Activated CD8-positive, alpha-beta memory T cell treated with anti-CD3 and anti-CD28 coated beads, Interleukin-2, amount 50 U/mL, for 48 hours (primary cell): ENCODE results near the gene ADPRHL1.
"Not testable (repeated sequence)": the region's sequence is repeated elsewhere in the genome, so short reads cannot be mapped to it uniquely, and the experiment has no call there.

Experiments
- DNase-seq: peaks from one replicate; pipeline ENCODE4 v3.0.0-alpha.2; 2020

Gene ADPRHL1

DNA sequence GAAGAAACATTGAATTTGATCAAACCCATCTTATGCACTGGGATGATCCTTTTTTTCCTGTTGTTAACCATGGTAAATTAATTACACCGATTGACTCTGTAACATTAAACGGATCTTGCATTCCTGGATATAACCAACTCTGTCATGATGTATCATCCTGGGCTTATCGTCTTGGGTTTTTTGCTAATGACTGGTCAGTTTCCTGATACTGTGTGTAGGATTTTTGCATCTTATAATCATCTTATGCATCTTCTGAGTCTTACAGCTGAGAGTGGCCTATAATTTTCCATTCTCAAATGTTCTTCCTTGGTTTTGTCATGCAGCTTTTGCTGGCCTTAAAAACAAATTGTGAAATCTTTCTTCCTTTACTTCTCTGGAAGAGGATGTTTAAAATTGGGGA lies 24.4 kb upstream of the ADPRHL1 start:
- DNase-seq = no peak

DNA sequence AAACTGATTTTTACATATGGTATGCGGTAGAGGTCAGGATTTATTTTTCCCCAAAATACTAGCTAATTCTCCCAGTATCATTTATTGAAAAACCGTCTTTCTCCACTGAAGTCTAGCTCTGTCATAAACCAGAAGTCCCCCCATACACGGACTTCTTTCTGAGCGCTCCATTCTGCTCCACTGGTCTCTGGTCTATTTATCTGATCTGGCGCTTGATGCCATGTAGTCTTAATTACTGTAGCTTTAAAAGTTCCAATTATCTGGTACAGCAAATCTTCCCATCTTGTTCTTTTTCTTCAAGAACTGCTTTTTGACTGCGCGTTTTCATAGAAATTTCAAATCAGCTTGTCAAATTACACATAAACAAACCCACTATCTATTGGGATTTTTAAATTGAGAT lies 23.5 kb upstream of the ADPRHL1 start:
- no peak for DNase-seq

DNA sequence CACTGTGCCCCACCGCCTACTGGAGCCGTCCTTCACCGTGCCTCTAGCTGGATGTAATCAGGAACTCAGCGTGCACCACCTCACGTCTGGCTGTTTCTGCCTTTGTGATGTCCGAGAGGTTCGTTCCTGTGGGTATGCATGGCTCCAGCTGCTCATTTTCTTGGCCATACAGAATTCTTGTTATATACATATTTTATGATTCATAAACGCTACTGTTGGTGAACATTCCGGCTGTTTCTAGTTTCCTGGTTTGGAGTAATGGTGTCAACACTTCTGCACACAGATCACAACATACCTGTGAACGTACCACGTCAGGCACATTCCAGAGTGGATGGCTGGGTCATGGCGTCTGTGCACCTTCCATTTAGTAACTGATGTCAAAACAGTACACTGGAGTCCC lies 22.6 kb upstream of the ADPRHL1 start:
- no peak for DNase-seq

DNA sequence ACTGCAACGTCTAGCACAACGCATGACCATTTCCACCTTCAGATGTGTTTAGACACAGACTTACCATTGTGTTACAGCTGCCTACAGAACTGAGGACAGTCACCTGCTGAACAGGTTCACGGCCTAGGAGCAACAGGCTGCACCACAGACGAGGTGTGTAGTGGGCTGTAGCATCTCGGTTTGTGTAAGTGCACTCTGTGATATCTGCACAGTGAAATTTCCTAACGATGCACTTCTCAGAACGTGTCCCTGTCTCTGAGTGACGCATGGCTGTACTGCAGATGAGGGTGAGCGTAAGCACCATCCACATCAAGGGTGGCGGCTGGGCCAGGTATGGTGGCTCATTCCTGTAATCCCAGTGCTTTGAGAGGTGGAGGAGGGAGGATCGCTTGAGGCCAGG lies 22.0 kb upstream of the ADPRHL1 start:
- no peak for DNase-seq

DNA sequence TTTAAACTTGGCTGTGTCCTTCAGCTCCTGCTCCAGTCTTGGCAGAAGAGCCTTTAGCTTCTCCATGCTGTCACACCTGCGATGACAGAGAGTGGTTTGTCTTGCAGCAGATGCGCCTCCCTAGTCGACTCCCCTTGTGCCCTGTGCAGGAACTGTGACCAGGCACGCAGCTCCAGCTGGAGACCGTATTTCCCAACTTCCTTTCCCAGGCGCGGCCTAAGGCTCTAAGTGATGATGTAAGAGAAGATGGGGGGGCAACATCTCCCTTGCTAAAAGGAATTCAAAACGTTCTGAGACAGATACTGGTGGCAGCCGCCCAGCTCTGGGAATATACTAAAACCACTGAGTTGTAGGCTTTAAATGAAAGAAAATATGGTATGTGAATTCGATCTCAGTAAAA lies 20.9 kb upstream of the ADPRHL1 start:
- no peak for DNase-seq

DNA sequence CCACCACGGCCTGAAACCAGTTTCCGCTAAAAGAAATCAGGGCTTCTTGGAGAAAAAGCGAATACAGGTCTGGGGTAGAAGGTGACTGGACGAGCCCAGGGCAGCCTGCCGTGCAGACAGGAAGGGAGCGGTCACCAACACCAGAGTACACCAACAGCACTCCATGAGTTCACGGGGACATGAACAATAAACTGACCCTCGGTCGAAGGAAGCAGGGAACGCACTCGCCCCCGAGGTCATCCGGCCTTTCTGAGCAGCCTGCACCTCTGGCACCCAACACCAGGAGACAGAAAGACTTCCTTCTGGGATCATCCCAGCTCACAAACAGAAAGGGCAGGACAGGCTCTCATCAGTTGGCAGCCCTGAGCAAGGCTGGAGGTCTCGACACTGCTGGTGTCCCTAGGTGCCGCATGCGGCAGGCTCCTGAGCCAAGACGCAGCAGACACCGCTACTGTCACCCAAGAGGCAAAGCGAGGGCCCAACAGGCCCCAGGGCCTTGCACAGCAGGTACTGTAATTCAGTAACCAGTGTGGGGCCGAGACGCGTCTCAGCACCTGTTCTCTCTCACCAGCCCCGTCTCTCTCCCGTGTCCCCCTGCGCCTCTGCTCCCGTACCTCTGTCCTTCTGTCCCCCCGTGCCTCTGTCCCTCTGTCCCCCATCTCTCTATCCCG lies 19.2 kb upstream of the ADPRHL1 start:
- no peak for DNase-seq

DNA sequence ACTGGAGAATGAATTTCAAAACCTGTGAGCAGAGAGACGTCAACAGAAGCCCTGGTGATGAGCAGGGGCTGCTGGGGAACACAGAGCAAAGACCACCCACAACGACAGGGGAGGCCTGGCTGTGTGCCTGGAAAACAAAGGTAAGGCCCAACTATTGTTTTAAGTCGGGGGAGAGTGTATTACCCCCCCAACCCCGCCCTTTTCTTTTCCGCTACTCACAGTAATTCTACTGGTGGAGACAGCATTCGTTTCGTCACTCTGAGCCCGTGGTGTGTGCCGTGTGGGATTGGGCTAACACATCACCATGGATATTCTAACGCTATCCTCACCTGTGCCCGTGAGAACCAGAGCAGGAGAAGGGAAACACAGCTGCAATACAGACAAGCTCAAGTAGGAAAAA lies 18.6 kb upstream of the ADPRHL1 start:
- DNase-seq = no peak

DNA sequence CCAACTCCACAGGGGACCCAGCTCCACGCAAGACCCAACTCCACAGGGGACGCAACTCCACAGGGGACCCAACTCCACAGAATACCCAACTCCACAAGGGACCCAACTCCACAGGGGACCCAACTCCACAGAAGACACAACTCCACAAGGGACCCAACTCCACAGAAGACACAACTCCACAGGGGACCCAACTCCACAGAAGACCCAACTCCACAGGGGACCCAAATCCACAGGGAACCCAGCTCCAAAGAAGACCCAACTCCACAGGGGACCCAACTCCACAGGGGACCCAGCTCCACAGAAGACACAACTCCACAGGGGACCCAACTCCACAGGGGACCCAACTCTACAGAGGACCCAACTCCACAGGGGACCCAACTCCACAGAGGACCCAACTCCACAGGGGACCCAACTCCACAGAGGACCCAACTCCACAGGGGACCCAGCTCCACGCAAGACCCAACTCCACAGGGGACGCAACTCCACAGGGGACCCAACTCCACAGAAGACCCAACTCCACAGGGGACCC lies 17.4 kb upstream of the ADPRHL1 start:
- DNase-seq = not testable (repeated sequence)

DNA sequence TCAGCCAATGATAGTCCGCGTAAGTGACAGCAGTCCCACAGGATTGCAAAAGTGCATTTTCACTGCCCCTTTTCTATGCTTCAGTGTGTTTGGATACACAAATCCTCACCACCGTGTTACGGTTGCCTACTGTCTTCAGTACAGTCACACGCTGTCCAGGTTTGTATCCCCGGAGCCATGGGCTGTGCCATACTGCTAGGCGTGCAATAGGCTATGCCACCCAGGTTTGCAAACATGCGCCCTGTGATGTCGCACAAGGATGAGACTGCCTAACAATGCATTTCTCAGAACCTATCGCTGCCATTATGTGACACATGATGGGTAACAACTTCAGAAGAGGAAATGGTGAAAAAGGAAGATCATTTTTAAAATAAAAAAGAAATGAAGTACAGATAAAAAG lies 16.8 kb upstream of the ADPRHL1 start:
- no peak for DNase-seq

DNA sequence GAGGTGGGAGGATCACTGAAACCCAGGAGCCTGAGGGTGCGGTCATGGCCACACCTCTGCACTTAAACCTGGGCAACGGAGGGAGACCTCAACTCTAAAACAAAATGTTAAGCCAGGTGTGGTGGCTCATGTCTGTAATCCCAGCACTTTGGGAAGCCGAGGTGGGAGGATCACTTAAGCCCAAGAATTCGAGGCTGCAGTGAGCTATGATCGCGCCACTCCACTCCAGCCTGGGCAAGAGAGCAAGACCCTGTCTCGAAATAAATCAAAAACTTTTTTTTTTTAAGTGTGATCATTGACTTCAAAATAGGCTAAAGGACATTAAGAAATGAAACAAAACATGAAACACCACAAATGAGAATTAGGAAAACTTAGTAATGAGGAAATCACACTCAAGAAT lies 16.3 kb upstream of the ADPRHL1 start:
- DNase-seq = no peak

DNA sequence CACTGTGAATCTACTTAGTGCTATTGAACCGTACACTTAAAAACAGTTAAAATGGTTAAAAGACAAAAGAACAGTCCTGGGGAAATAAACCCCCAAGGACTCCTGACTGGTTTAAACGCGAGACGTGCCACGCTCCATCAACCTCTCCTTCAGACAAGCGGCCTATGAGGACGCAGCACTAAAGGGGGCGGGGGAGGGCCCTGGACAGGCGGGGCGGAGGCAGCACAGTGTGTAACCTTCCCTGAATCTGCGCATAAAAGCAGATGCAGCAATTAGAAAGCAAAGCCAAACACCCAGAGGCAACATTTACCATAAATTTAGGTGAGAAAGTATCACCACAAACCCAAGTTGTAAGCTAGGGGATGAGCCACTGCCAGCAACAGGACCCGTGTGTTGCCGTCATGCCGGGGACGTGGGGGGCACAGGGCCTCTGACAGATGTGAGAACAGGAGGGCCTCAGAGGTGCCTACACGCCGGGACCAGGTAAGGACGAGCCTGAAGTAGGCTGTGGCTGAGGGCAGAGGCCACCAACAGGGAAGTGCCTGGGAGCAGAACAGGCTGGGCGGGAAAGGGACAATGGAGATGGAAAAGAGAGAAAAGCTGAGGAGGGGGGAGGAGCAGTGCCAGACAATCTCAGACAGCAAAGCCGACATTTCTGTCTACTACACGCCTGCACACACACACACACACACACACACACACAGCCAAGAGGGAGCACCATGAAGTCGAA lies 15.3 kb upstream of the ADPRHL1 start:
- DNase-seq = no peak

DNA sequence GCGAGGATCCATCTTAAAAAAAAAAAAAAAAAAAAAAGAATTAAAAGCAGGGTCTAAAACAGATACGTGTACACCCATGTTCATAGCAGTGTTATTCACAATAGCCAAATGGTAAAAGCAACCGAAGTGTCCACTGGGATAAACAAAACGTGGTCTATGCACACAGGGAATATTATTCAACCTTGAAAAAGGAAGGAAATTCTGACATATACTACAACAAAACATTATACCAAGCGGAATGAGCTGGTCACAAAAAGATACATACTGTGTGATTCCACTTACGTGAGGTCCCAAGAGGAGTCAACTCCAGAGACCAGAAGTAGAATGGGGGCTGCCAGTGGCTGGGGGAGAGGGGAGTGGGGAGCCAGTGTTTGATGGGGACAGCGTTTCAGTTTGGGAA lies 14.7 kb upstream of the ADPRHL1 start:
- no peak for DNase-seq

DNA sequence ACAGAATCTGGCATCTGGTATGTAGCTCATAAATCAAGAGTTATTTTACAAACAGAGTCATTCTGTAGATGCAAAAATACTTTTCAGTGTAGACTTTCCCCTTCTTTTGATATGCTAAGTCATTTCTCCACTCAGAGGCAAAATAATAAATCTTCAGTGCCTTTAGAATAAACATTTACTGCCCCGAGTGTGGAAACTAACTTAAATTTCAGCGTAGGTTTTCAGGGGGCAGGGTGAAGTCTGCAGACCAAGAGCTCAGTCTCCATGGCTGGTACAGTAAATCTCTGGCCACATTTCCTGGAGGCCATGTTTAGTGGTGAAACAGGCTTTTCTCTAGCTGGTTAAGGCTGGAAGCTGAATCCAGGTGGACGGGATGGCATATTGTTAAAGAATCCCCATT lies 13.1 kb upstream of the ADPRHL1 start:
- no peak for DNase-seq

DNA sequence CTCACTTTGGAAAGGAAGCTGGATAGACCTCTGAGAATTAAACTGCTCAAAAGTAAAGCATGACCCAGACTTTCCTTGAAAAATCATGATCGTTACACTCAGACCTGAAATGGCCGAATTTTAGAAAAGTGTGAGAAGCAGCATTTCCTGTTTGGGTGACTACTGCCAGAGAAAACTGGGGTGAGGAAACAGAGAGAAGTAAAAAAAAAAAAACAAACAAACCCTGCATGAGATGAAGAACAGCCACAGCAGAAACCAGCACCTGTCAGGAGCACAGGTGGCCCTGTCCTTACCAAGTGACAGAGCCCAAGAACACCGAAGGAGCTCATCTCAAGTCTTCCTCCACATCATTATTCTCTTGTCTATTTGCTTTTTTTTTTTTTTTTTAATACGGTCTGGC lies 12.0 kb upstream of the ADPRHL1 start:
- no peak for DNase-seq

DNA sequence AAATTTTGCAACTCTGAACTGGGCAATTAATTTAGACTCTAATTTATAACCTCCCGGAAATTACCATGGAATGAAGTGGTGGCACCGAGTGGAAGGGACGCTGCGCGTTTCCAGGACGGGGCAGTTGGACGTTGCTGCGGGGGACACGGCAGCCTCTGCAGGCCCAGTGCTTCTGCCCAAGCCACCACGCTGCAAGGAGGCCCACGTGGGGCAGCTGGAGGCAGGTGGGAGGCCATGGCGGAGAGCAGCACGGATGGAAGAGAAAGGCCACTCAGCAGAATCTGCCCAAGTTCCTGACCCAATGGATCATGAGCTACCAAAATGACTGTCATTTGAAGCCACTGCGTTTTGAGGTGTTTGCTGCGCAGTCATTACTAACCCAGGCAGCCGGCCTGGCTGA lies 11.2 kb upstream of the ADPRHL1 start:
- DNase-seq = no peak

DNA sequence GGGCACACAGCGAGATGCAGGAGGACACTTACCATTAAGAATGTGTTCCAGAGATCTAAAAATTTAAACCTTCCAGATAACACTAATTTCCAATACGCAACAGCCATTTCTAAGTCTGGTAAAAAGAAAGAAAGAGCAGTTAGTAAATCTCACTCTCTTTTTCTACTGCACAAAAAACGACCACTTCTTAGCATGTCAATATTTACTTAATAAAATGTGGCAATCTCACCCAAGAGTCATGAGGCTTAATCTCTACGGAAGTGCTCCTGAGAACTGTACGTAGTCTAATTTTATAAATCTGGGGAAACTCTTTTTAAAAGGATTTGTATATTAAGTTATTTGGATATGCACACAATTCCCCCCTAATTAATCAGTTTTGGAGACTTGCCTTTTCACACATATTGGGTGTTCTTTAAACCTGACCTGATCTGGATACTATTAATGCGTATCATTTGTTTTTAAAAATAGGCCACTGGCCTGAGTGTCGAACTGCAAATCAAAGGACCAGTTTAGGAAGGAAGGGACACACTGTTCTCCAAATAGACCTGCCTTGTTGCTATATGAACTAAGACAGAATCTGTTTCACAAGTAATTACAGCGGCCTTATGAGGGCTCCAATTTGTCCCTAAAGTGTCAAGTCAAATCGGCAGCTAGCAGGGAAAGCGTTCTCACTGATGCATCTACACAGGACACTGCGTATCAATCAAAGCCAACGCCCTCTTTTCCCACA lies 7.9 kb upstream of the ADPRHL1 start:
- DNase-seq = no peak

DNA sequence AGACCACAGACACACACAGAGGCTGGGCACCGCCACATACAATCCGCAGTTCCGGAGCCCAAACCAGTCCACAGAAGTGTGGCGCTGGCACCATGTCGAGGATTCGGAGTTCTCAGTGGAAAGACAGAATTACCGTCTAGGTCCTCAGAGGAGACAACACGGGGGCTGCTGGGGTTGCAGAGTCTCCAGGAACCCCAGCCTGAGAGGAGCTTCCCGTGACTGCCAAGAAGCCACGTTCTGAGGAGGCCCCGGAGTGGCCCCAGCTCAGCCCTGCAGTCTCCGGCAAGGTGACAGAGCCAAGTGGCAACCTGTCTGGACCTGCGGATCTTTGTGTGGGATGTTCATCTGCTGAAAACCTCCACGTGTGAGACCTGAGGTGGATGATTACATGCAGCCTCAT lies 7.3 kb upstream of the ADPRHL1 start:
- DNase-seq = no peak

DNA sequence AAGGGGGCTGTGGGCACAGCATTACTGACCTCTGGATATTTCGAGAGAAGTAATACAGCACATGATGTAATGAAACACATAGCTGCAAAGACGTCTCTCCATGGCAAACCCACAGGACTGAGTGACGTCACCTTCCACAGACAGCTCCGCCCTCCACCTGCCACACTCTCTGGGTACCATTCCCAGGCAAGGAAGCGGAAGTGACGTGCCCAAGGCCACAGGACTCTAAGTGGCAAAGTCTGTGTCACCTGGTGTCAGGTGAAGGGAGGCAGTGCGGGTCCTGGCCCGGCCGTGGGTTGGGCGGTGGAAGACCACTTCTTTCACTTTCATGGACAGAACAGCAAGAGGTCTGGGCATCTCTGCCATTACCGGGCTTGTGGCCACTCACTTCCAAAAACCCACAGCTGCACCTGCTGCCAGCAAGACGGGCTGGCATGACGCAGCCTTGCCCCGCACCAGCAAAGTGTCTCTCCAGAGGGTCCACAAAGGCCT lies 6.8 kb upstream of the ADPRHL1 start:
- no peak for DNase-seq

DNA sequence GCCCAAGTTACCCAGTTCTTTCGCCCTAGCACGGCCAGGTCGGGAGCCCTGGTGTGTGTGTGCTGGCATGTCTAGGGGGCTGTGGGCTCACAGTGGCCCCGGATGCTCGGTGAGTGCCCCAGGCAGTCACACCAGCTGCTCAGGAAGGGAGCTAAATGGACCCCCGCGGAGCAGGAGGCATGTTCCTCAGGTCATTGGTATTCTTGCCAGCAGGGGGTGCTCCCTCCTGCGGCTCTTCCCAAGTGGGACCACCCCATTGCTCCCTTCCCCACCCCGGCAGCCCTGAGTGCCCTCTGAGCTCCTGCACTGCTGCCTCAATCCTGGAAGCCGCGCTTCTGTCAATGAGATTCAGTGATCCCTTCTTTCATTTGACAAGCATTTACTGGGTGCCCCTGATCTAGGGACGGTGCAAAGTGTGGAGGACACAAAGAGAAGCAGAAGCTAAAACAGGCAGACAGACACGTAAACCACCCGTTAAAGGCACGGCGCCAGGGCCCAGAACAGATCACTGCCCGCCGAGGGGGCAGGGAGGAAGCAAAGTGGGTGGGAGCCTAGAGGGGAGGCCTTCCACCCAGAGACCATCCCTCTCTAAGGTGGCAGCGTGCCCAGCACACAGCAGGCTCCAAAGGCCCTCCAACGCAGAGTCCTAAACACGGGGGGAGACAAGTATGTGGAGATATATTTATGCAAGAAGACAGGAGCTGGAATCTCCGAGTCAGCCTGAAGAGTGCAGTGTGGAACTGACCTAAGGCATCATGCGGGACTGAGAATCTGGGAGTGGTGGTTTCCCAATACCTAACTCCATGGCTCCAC lies 5.2 kb upstream of the ADPRHL1 start:
- no peak for DNase-seq

DNA sequence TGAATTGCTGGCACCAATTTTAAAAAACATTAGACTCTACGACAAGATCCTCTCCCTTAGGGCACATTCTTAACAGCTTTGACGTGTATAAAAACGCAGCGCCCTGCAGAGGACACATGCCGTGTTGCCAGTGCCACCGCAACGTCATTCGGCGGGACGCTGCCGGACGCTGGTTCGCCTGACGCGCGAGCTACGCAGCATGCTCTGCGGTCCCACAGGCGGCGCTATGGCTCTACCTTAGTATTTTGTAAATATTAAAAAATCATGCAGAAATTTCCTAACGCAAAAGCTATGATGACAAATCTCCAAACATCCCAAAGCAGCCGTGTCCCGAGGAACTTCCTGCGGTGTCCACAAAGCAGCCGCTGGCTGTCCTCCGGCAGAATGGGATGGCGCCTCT lies 4.2 kb upstream of the ADPRHL1 start:
- DNase-seq = no peak

DNA sequence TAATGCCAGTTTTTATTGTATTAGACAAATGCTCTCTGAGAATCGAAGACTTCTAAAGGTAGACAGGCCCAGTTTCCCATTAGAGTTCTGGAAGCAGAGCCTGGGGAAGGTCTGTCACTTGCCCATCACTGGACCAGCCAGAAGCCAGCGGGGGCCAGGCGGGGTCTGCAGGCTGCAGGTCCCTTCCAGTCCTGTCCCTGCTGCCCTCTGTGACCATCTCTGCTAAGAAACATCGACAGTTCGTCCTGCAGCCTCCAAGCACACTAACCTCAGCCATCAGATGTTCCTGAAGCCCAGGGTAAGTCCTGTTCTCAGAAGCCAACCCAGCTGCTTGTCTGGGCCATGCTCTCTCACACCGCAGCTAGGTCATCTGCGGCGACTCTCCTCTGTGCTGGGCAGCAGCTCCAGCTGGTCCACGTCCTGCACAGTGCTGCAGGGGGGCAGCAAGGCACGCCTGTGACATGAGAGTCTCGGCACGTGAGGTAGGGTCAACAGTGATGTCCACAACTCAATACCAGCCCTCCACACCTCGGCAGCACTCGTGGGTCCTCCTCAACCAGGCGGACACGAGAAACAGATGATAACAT lies 2.9 kb upstream of the ADPRHL1 start:
- peak; percentile 34 for DNase-seq

DNA sequence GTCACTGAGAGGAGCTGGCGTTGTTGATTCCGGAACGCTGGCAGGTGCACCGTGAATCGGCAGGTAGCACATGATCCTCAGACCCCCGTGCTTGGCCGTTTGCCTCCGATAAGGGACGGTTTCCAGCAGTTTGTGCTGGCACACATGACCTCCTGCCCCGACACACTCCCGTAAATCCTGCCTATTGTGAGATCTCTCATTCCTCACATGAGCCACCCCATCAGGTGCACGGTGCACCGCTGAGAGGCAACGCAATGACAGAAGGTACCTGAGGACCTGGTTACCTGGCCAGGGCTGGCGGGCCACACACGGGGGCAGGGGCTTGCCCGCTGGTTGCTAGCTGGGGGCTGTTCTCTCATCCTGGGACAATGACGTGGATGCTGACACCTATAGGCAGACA lies 2.1 kb upstream of the ADPRHL1 start:
- DNase-seq = peak; percentile 48

DNA sequence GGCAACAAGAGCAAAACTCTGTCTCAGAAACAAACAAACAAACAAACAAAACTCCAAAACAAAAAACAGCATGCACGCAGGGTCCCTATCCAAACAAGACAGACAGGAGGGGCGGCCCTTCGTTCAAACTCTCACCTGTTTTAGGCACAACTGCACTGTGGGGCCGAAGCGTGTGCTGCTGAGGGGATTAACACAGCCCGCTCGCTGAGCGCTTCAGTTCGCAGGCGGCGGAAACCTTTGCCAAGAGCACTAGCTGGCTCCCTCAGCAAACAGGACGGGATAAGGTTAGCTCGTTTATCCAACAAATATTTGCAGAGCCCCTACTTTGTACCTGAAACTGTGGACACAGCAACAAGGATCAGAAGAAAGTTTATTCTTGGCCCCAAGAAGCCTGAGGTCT lies 1.6 kb upstream of the ADPRHL1 start:
- peak; percentile 7 for DNase-seq
